Stimulated activated CD8-positive, alpha-beta memory T cell treated with anti-CD3 and anti-CD28 coated beads, Interleukin-4, amount 100 ng/mL, for 1 hour (primary cell): ENCODE data around the gene ATP5PF.
"Not testable (repeated sequence)": the region's sequence is repeated elsewhere in the genome, so short reads cannot be mapped to it uniquely, and the experiment has no call there.

Experiments
- DNase-seq, 2 donors: peaks; one replicate each; pipeline ENCODE4 v3.0.0-alpha.2; 2020; ENCODE audit warnings: low read depth in 2 of 2, low spot score in 1 of 2

Gene ATP5PF

GRCh38 chr21:25734904-25735645 is at the start of gene ATP5PF, which contains the start of gene GABPA:
Gene ATP5PF, minus strand, starts transcription at chr21:25734904. Its CDS starts 5,110 bp downstream, at chr21:25729794.
Gene GABPA, plus strand, starts transcription at chr21:25734972. Its CDS starts 6,627 bp downstream, at chr21:25741599.
- peak; percentile 95 for DNase-seq

DNA sequence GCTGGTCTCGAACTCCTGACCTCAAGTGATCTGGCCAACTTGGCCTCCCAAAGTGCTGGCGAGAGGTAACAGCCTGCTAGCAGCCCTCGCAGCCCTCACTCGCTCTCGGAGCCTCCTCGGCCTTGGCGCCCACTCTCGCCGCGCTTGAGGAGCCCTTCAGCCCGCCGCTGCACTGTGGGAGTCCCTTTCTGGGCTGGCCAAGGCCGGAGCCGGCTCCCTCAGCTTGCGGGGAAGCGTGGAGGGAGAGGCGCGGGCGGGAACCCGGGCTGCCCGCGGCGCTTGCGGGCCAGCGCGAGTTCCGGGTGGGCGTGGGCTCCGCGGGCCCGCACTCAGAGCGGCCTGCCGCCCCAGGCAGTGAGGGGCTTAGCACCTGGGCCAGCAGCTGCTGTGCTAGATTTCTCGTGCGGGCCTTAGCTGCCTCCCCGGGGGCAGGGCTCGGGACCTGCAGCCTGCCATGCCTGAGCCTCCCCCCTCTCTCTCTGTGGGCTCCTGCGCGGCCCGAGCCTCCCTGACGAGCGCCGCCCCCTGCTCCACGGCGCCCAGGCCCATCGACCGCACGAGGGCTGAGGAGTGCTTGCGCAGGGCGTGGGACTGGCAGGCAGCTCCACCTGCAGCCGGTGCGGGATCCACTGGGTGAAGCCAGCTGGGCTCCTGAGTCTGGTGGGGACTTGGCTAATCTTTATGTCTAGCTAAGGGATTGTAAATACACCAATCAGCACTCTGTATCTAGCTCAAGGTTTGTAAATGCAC is 43.6 kb upstream of the ATP5PF start:
- not testable (repeated sequence) for DNase-seq

GRCh38 chr21:25776440-25776839 is 41.7 kb upstream of the ATP5PF start:
- DNase-seq, result no peak

DNA sequence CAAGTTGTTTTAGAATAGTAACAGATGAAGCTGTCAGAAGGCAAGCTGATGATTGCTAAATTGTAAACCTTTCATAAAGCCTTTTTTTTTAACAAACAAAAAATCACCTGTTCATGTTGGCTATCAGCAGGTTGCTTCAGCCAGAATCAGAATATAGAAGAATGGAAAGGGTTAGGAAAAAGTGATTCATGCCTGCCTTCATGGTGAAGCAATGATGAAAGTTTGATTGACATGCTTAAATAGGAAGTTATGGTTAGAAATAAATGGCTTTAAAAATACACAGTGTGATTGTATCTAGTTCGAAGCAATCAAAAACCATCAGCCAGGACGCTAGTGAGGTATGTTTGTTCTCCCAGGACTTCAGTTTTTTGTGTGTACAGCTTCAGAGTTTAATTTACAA is 38.0 kb upstream of the ATP5PF start:
- DNase-seq, result no peak

DNA sequence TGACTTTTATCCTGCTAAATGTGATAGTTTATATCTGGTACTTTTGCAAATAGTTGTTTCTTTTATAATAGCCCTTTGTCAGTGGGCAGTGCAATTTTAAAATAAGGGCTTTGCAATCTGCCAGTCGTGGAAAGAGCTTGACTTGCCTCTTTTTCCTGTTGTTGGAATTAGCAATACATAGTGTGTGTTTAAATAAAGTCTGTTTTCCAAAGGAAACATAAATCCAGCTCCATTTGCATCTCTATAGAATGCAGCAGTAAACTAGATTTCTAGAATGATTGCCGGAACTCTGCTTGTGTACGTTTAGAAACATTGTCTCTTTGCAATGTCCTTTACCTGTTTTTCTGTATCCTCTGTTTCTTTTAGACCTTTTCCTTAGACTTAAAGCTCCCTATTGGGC is 33.2 kb upstream of the ATP5PF start:
- DNase-seq, result no peak

DNA sequence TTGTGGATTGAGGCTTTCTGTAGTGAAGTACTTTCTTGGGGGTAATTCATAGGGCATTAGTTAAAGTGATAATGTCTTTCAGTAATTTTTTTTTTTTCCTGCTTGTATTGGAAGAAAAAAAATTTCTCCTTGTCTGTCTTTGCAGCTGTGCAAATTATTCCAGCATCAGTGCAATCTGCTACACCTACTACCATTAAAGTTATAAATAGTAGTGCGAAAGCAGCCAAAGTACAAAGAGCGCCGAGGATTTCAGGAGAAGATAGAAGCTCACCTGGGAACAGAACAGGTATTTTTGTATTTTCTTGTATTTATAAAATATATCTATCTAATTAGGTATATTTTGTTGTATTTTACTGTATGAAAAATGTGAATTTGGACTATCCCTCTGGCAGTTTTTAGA is 29.4 kb upstream of the ATP5PF start:
- DNase-seq, result no peak

- DNase-seq, result no peak
Observed at GRCh38 chr21:25760677-25761076, 26.0 kb upstream of the ATP5PF start.

DNA sequence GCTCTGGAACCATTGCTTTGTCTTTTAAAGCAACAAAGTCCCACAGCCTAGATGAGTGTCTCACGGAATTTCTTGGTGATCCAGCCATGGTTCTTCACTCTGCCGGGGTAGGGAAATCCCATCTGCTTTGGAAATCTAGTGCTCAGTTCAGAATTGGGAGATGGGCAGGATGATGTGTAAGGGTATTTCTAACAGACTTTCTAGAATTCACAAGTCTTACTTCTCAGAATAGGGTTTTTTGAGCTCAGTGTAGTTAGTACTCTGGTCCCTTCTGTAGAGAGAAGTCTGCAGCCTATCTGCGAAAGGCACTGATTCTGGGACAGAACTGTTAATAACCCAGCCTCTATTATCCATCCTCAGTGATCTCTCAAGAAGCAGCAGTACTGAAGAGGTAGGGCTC is 25.4 kb upstream of the ATP5PF start:
- DNase-seq, result no peak

GRCh38 chr21:25759573-25759972 is 24.9 kb upstream of the ATP5PF start:
- DNase-seq, result no peak

GRCh38 chr21:25757531-25757930 is 22.8 kb upstream of the ATP5PF start:
- no peak for DNase-seq

GRCh38 chr21:25756190-25756932 is 21.7 kb upstream of the ATP5PF start:
- DNase-seq, result no peak

GRCh38 chr21:25752416-25752815 is 17.7 kb upstream of the ATP5PF start:
- no peak for DNase-seq

- DNase-seq, result no peak
Observed at GRCh38 chr21:25750085-25750484, 15.4 kb upstream of the ATP5PF start.

DNA sequence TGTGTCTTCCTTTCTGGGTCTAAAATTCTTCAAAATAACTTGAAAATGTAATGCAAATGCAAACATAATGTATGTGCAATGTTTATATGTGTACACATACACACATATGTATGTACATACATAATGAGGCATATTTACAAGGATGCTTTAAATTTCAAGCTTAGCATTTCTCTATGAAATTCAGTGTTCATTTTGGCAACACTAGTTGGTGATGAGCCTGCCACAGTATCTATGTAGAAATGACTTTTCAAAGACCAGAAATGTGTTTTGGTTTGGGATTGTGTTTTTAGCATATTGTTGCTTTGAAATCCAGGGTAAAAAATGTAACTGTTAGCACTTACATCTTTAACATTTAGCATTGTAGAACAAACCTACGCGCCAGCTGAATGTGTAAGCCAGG is 10.2 kb upstream of the ATP5PF start:
- DNase-seq, result no peak

- no peak for DNase-seq
Observed at GRCh38 chr21:25742900-25743299, 8.2 kb upstream of the ATP5PF start.

DNA sequence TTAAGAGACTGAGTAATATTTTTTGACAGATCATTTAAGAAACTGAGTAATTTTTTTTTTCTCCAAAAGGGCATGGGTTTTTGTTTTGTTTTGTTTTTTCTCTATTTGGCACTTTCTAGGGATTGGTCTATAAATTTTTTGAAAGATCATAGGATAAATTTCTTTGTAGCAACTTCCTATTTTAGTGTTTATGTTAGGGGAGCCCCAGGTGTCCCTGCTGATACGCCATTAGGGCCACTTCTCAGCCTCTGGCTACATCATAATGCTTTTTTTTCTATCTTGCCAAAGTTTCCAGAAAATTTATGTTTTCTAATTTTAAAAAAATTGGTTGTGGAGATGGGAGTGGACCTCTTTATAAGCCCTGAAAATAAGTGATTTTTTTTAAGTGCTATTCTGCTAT is 2.7 kb upstream of the ATP5PF start:
- DNase-seq, result no peak

GRCh38 chr21:25735646-25736597 is 1.2 kb upstream of the ATP5PF start:
- peak in 1 of 2 donors; percentile 45 for DNase-seq

- no peak for DNase-seq
Observed at GRCh38 chr21:25734654-25734903, 125 bp downstream of the ATP5PF start.

DNA sequence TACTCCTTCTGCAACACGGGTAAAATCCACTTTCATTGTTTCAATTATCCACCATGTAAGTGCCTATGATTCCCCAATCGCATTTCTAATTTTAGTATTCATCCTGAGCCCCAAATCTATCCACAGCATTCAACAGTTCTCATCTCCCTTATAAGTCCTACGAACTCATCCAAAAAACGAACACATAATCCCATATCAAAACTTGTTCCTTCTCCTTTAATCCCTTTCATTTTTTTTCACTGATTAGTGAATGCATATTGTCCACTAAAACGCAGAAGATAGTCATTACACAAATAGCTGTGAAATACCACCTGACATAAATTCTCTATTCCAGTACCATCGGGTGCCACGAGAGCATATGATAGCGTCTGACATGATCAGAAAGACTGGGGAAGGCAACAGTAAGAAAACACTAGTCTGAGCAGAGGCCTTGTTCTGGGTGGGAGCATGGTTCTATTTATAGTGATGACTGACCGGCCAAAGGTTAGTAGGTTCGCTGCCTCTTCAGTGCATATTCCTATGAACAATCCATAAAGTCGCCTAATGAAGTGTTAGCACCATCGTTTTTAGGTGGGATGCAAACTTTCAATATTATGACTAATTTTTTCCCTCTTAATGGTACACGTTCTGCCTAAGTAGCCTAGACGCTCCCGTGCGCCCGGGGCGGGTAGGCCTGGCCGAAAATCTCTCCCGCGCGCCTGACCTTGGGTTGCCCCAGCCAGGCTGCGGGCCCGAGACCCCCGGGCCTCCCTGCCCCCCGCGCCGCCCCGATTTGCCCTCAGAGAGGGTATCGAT is 648 bp downstream of the ATP5PF start:
- no peak for DNase-seq

DNA sequence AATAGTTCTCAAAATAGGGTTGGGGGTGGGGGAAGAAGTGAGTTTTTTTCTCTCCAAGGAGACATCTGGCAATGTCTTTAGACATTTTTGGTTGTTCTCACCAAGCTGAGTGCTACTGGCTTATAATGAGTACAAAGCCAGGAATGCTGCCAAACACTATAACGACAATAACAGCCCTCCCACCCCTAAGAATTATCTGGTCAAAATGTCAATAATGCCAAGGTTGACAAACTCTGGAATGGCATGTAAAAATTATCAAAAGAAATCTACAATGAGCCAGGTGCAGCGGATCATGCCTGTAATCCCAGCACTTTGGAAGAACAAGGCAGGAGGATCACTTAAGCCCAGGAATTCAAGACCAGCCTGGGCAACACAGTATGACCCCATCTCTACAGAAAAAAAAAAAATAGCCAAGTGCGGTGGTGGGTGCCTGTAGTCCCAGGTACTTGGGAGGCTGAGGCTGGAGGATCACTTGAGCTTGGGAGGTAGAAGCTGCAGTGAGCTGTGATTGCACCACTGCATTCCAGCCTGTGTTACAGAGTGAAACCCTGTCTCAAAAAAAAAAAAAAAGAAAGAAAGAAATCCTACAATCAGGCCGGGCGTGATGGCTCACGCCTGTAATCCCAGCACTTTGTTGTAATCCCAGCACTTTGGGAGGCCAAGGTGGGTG is 2.5 kb downstream of the ATP5PF start:
- no peak for DNase-seq
